T-helper 1 cell treated with Interleukin-12 subunit alpha and Interleukin-12 subunit beta and Interleukin-4 antibody, amounts not matched to agents 30 μg/mL and 1 μg/mL, for 36 hours (primary cell): ENCODE results near the gene SMAD3.
"Not testable (repeated sequence)": the region's sequence is repeated elsewhere in the genome, so short reads cannot be mapped to it uniquely, and the experiment has no call there.

Experiments
- H3K27ac Mint-ChIP-seq: one replicate; pipeline ENCODE4 v1.8.0; 2021; ENCODE audit warnings: mild to moderate bottlenecking, mixed read lengths
- H3K27me3 Mint-ChIP-seq: one replicate; pipeline ENCODE4 v1.8.0; 2021; ENCODE audit warnings: low read depth, mixed read lengths
- H3K36me3 Mint-ChIP-seq: one replicate; pipeline ENCODE4 v1.8.0; 2021; ENCODE audit warnings: low read depth, mixed read lengths
- H3K4me1 Mint-ChIP-seq: one replicate; pipeline ENCODE4 v1.8.0; 2021; ENCODE audit warnings: low read depth, mixed read lengths
- H3K4me3 Mint-ChIP-seq: one replicate; pipeline ENCODE4 v1.8.0; 2021; ENCODE audit warnings: mild to moderate bottlenecking, moderate library complexity, mixed read lengths
- H3K9me3 Mint-ChIP-seq: one replicate; pipeline ENCODE4 v1.8.0; 2021; ENCODE audit warnings: mixed read lengths

Gene SMAD3

GRCh38 chr15:67065531-67066005, at the start of gene SMAD3:
TSS of gene SMAD3 (plus strand) at chr15:67065602. CDS start at chr15:67066155, 553 bp downstream.
- peaks cover 52% of the 10 kb centered on the region for H3K4me1 Mint-ChIP-seq

GRCh38 chr15:67017311-67017710, 48.1 kb upstream of the SMAD3 start:
- Mint-ChIP-seq H3K36me3 (peaks cover 3% of the 10 kb centered on the region), H3K4me1 (peaks cover 12% of the 10 kb centered on the region), H3K9me3 (no peaks in the 10 kb centered on the region), H3K27ac (no peak overlapping the region), H3K27me3 (peaks cover 6% of the 10 kb centered on the region), H3K4me3 (no peak overlapping the region)

More at GRCh38 chr15:67065531-67066005, at the start of gene SMAD3:
- peaks cover 40% of the 10 kb centered on the region for H3K36me3 Mint-ChIP-seq
- peak within 1 kb of the TSS; percentile 90 for H3K27ac Mint-ChIP-seq
- H3K4me3 Mint-ChIP-seq, result peak within 1 kb of the TSS; percentile 96
- no peaks in the 10 kb centered on the region for H3K9me3 Mint-ChIP-seq
- peaks cover 19% of the 10 kb centered on the region for H3K27me3 Mint-ChIP-seq

GRCh38 chr15:67018026-67018425, 47.4 kb upstream of the SMAD3 start:
- peak overlapping the region; percentile 43 for H3K27ac Mint-ChIP-seq
- H3K4me1 Mint-ChIP-seq, result peaks cover 17% of the 10 kb centered on the region
- H3K4me3 Mint-ChIP-seq, result no peak overlapping the region
- no peaks in the 10 kb centered on the region for H3K9me3 Mint-ChIP-seq
- H3K27me3 Mint-ChIP-seq, result peaks cover 6% of the 10 kb centered on the region
- H3K36me3 Mint-ChIP-seq, result peaks cover 3% of the 10 kb centered on the region

GRCh38 chr15:67018441-67018840, 47.0 kb upstream of the SMAD3 start:
- H3K9me3 Mint-ChIP-seq, result no peaks in the 10 kb centered on the region
- peaks cover 3% of the 10 kb centered on the region for H3K36me3 Mint-ChIP-seq
- H3K27ac Mint-ChIP-seq, result peak overlapping the region; percentile 43
- H3K4me3 Mint-ChIP-seq, result no peak overlapping the region
- peaks cover 17% of the 10 kb centered on the region for H3K4me1 Mint-ChIP-seq
- H3K27me3 Mint-ChIP-seq, result peaks cover 6% of the 10 kb centered on the region

- H3K4me3 Mint-ChIP-seq, result no peak overlapping the region
- no peaks in the 10 kb centered on the region for H3K9me3 Mint-ChIP-seq
- H3K27me3 Mint-ChIP-seq, result peaks cover 6% of the 10 kb centered on the region
- H3K4me1 Mint-ChIP-seq, result peaks cover 19% of the 10 kb centered on the region
- H3K36me3 Mint-ChIP-seq, result peaks cover 3% of the 10 kb centered on the region
- no peak overlapping the region for H3K27ac Mint-ChIP-seq
Observed at GRCh38 chr15:67019069-67019468, 46.3 kb upstream of the SMAD3 start.

- peaks cover 28% of the 10 kb centered on the region for H3K4me1 Mint-ChIP-seq
Observed at GRCh38 chr15:67019884-67020520, 45.4 kb upstream of the SMAD3 start.

GRCh38 chr15:67020668-67021067, 44.7 kb upstream of the SMAD3 start:
- peaks cover 33% of the 10 kb centered on the region for H3K4me1 Mint-ChIP-seq
- not testable (repeated sequence) for H3K4me3 Mint-ChIP-seq, H3K9me3 Mint-ChIP-seq, H3K36me3 Mint-ChIP-seq, H3K27ac Mint-ChIP-seq, H3K27me3 Mint-ChIP-seq

More at GRCh38 chr15:67019884-67020520, 45.4 kb upstream of the SMAD3 start:
- Mint-ChIP-seq H3K4me3 (no peak overlapping the region), H3K27ac (no peak overlapping the region), H3K27me3 (peaks cover 6% of the 10 kb centered on the region), H3K9me3 (no peaks in the 10 kb centered on the region), H3K36me3 (peaks cover 3% of the 10 kb centered on the region)

- peaks cover 33% of the 10 kb centered on the region for H3K4me1 Mint-ChIP-seq
- peaks cover 3% of the 10 kb centered on the region for H3K36me3 Mint-ChIP-seq
- H3K27me3 Mint-ChIP-seq, result peaks cover 6% of the 10 kb centered on the region
- no peak overlapping the region for H3K4me3 Mint-ChIP-seq
- no peak overlapping the region for H3K27ac Mint-ChIP-seq
- no peaks in the 10 kb centered on the region for H3K9me3 Mint-ChIP-seq
Observed at GRCh38 chr15:67021455-67021854, 43.9 kb upstream of the SMAD3 start.

- no peak overlapping the region for H3K27ac Mint-ChIP-seq
Observed at GRCh38 chr15:67022587-67023105, 42.8 kb upstream of the SMAD3 start.

GRCh38 chr15:67023517-67024313, 41.7 kb upstream of the SMAD3 start:
- Mint-ChIP-seq H3K27me3 (no peaks in the 10 kb centered on the region), H3K36me3 (no peaks in the 10 kb centered on the region), H3K9me3 (no peaks in the 10 kb centered on the region), H3K4me3 (no peak overlapping the region), H3K4me1 (peaks cover 26% of the 10 kb centered on the region), H3K27ac (no peak overlapping the region)

More at GRCh38 chr15:67022587-67023105, 42.8 kb upstream of the SMAD3 start:
- Mint-ChIP-seq H3K27me3 (peaks cover 6% of the 10 kb centered on the region), H3K4me1 (peaks cover 29% of the 10 kb centered on the region), H3K9me3 (no peaks in the 10 kb centered on the region), H3K36me3 (peaks cover 3% of the 10 kb centered on the region), H3K4me3 (no peak overlapping the region)

GRCh38 chr15:67024314-67024997, 40.9 kb upstream of the SMAD3 start:
- H3K36me3 Mint-ChIP-seq, result no peaks in the 10 kb centered on the region
- H3K4me3 Mint-ChIP-seq, result no peak overlapping the region
- H3K27me3 Mint-ChIP-seq, result no peaks in the 10 kb centered on the region
- H3K9me3 Mint-ChIP-seq, result no peaks in the 10 kb centered on the region
- no peak overlapping the region for H3K27ac Mint-ChIP-seq
- H3K4me1 Mint-ChIP-seq, result peaks cover 25% of the 10 kb centered on the region

- H3K4me1 Mint-ChIP-seq, result peaks cover 25% of the 10 kb centered on the region
- H3K27me3 Mint-ChIP-seq, result no peaks in the 10 kb centered on the region
- H3K4me3 Mint-ChIP-seq, result no peak overlapping the region
- no peak overlapping the region for H3K27ac Mint-ChIP-seq
- no peaks in the 10 kb centered on the region for H3K36me3 Mint-ChIP-seq
- no peaks in the 10 kb centered on the region for H3K9me3 Mint-ChIP-seq
Observed at GRCh38 chr15:67024998-67025368, 40.4 kb upstream of the SMAD3 start.

- no peak overlapping the region for H3K4me3 Mint-ChIP-seq
- no peaks in the 10 kb centered on the region for H3K27me3 Mint-ChIP-seq
- H3K9me3 Mint-ChIP-seq, result no peaks in the 10 kb centered on the region
- no peaks in the 10 kb centered on the region for H3K36me3 Mint-ChIP-seq
- peaks cover 25% of the 10 kb centered on the region for H3K4me1 Mint-ChIP-seq
- no peak overlapping the region for H3K27ac Mint-ChIP-seq
Observed at GRCh38 chr15:67025719-67026609, 39.4 kb upstream of the SMAD3 start.

GRCh38 chr15:67026610-67026967, 38.8 kb upstream of the SMAD3 start:
- Mint-ChIP-seq H3K9me3 (no peaks in the 10 kb centered on the region), H3K4me3 (no peak overlapping the region), H3K27ac (no peak overlapping the region), H3K36me3 (no peaks in the 10 kb centered on the region), H3K4me1 (peaks cover 25% of the 10 kb centered on the region), H3K27me3 (no peaks in the 10 kb centered on the region)
